ENCODE data around the gene ITPRIP.
A peak's percentile ranks its signal among the peaks of the same experiment; 100 is the strongest.

ITPRIP gene

DNA sequence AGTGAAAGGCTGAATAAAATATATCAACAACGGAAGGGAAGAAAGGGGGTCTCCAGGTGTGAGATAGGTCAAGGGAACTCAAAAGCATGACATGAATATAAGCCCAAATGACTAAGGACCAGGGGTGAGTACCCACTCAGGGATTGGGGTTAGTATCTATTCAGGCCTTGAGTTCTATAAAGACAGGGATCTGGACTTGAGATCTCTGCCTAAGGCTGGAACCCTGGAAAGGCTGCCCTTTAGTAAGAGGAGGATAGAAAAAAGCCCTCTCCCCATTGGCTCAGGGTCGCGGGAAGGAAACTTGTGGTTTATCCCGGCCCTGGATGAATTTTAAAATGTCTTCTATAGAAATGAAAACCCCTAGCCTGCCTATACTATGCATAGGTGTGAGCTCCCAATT, 2.4 kb upstream of the ITPRIP start:
- no peak for DNase-seq

GRCh38 chr10:104340111-104340526, 1.9 kb upstream of the ITPRIP start:
- DNase-seq: no peak

DNA sequence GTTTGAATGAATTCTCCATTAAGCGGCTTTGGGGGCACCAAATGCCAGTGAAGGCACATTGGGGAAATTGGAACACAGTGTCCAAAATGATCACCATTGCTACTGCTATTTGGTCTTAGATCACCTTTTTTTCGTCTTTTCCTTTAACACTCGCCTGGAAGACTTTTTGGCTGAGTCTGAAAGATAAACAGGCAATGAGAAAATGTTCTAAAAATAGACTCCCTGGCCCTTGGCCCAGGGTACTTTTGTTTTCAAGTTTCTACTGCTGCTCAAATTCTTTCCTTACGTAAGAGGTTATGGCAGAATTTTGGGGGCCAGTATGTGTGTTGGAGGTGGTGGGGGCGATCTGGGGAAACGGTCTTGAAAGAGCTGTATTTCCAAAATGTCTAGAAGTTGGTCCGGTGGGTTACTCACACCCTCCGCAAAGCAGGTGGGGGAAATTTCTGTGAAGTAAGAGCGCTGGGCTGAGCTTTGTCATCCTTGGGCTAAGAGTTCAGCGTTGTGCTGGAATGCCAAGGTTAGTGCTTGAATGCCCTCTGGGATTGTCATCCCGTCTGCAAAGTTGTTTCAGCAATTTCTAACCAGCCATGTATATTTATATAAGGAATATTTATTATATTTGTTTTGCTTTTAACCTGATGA, 1.3 kb upstream of the ITPRIP start:
- DNase-seq: peak; percentile 82

GRCh38 chr10:104337521-104337984, 712 bp downstream of the ITPRIP start:
- no peak for DNase-seq

DNA sequence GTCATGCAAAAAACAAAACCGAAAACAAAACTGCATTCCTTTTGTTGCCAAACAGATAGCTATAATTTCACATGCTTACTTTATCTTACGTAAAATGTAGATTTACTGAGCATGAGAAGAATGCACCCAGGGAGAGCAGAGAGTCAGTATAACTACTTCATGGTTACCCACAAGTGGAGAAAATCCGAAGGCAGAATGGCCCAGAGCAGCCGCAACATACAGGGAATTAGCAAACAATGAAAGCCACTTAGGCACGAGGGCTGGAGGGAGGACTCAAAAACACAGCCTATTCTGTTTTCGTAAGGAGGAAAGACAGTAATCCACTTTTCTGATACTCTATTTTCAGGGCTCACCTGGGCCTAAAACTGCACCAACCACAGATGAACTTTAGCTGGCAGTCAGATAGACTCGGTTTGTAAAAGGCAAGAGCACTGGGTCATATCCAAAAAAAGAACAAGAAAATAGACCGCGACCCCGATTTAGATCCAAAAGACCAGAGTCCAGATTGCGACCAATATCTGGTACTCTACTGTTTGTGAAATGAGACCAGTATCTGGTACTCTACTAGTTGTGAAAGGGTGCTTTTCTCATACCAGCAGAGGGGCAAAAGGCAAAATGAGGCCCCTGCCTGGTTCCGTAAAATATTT, 1.3 kb downstream of the ITPRIP start:
- no peak for DNase-seq

DNA sequence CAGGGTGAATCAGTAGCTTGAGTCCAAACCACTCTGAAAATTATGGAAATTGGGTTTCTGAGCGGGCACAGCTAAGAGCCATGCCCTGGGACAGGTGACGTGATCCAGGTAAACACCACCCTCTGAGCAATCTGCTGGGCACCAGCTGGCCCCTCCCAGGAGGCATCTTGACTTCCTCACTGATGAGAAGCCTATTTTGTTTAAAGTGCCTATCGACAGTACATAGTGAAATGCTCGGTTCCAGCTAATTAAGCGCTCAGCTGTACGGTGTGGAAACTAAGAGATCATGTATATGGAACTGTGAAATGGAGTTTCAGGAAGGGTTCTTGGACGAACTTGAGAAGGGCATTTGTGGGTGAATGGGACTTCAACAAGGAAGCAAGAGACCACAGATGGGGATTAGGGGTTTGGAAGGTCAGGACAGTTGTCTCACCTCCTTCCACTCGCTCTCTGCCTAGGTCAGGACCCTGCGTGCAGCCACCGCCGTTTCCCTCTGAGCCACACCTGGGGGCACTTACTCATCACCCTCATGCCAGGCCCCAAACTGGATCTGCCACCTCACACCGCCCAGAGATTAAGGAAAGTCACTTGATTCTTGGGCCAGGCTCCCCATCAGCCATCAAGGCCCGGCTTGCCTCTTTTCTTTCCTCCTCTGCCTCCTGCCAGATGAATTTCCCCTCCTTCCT, 3.2 kb downstream of the ITPRIP start:
- no peak for DNase-seq

GRCh38 chr10:104334561-104334960, 3.7 kb downstream of the ITPRIP start:
- no peak for DNase-seq

DNA sequence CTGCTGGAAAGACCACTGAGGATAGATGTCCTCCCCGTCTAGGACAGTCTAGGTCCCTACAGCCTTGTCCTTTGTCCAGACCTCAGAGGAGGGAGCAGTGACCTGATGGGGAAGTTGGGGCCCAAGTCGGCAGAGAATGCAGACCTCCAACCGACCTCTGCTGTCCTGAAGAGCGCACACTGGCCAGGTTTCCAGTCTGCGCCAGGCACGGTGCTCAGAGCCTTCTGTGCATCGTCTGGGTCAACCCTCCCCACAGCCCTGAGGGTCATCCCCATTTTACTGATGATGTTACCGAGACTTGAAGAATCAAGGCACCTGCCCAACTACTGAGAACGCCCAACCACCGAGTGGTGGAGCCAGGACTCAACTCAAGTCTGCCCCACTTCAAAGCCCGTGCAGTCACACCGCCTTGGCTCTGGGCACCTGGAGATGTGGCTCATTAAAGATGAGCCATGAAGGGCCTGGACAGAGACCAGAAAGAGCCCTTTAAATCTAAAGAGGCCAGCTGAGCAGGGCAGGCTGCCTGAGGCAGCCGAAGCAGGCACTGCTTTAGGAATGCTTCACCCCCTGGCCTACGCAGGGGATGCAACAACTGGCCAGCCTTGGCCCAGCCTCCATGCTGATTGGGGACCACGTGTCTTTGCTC, 4.4 kb downstream of the ITPRIP start:
- no peak for DNase-seq

DNA sequence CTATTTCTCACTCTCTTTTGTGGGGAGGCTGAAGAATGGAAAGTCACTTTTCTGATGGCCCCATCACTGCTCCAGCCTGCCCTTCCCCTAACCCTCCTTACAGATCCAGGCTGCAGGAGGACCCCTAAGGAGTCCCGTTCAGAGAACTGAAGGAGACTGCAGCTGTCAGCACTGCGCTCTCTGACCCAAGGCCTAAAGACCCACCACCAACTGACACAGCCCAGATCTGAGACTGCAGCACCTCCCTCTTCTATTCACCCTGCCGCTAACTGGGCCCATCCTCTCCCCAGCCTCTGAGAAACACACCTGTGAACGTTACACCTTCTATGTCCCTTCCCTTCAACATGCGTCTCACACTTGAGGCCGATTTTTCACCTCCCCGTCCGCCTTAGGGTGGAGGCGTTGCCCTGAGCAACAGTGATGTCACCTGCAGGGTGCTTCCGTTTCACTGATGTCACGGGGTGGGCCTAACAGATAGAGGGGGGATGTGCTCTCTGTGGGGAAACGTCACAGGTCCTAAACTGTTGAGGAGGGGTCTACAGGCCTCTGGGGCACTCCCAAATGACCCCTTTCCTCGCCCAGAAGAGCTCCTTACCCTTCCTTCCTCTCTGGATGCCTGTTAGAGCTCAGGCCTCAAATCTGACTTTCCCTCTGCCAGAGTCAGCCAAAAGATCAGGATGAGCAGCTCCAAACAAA, 5.1 kb downstream of the ITPRIP start:
- DNase-seq: peak; percentile 17

DNA sequence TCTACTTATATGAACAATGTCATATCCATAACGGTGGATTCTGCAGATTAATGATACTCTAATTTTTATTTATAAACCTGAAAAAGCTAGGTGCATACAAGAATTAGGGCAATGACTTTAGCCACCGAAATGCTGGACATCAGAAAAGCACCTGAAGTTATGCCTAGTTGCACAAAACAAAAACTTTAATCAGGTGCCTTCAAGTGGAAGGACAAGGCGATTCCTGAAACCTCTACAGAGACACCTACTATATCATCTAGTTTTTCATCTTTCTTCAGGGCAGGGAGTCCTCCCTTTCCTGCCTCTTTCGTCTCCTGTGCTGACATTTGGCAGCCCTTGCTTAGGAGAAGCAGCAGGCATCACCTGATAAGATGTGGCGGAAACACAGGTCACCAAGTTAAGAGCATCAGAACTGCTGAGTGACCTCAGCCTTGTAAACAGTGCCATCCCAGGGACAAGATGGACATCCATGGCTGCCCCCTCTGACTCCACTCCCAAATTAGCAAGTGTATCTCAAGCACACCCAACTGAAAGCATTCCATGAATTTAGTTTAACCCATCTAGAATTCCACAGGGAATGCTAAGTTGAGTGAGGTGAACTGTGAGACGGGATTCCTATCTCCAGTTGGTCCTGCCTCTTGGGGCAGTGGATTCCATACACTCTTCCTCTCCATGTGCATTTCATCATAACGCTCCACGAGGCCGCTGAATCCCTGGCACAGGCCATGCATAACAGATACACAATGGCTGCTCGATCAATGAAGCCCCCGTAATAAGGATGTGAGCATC, 5.8 kb downstream of the ITPRIP start:
- peak; percentile 15 for DNase-seq

GRCh38 chr10:104331208-104331838, 6.9 kb downstream of the ITPRIP start:
- DNase-seq: peak; percentile 56

- DNase-seq: peak; percentile 90
These were observed 7.8 kb downstream of the ITPRIP start for GRCh38 chr10:104330168-104331110.

GRCh38 chr10:104329735-104330134, 8.5 kb downstream of the ITPRIP start:
- no peak for DNase-seq

- peak; percentile 72 for DNase-seq
These were observed 9.2 kb downstream of the ITPRIP start for GRCh38 chr10:104328896-104329710.

DNA sequence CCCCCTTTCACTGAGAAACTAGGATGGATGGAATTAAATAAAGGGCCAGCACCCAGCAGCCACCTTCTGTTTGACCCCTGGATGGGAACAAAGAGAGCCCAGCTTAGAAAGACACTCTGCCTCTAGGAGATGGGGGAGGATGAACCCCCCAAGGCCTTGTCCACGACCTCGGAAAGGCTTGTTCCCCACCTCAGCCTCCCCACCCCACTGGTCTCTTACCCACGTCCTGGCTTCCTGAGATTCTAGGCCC, 9.7 kb downstream of the ITPRIP start:
- no peak for DNase-seq

DNA sequence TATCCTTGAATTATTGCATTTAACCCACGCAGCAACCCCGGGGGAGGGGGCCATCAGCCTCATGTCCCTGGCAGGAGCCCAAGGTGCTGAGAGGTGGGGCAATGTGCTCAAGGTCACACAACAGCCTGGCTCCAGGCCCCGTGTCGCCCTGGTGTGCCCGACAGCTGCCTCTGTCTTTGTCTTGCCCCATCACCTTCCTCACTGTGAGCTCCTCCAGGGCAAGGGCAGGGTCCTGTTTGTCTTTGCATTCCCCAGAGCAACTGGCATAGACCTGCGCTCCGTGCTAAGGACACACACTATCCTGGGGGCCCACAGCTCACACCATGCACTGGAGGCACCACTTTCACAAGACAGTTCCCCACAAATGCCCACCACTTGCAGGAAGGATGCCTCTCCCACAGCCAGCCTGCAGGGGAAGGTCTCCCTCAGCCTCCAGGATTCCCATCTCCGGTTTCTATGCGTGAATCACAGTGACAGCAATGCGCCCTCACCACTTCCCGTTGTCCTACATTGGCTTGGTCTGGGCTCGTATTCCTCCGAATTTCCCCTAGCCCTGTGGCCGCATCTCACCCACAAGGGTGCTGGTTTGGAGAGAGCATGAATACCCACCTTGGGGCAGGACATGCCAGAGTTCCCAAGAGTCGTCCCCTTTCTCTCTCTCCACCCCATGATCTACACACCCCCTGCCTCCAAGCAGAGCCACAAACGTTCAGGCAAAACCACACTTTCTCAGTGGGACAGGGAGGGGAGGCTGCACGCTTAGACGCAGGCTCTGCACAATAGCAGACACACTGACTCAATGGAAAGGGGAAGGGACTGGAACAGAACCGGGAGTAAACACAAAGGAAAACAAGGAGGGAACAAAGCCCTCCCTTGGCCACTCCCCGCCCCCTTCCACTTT, 10.3 kb downstream of the ITPRIP start:
- peak; percentile 79 for DNase-seq

DNA sequence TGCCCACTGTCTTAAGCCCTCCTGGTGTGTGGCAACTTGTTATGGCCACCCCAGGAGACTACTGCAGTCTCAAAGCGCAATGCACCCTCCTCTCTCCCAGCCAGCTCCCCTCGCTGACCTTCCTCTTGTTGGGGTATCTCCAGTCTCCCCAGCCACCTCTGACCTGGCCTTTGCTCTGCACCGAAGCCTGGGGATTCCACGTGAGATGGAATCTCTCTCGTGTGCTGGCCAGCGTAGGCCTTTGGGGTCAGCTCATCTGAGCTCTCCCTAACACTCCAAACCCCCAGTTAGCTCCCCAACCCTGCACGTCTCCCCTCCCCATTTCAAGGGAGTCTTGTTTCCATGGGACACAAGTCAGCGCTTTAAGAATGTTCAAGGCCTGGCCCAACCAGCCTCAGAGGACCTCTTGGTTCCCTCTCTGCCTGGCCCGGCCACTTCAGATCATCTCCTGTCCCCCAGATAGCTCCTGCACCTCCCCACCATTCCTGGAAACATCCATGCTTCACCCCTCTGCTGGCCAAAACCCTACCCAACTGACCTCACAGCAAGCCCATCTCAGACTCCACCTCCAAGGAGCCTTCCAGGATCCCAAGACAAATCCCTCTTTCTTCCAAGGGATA, 11.2 kb downstream of the ITPRIP start:
- DNase-seq: no peak

Data from femur (tissue), 1 donor.